OCI-LY7 (cell line): ENCODE measurements around the gene TEX44. TPM values are rescaled to one million over a fixed set of nuclear protein-coding genes. Genes with fewer than 3 reads are reported as not detected.

Experiments
- BruUV-seq: library from RNA; stranded (reverse); fragments of 400-500 nt; replicated peaks from 2 replicates; lab custom pipeline; 2021; lab: Mats Ljungman, UMichigan
- CTCF ChIA-PET: fragments of 300-600 bp; sonication (Branson Sonifier 250); formaldehyde crosslinking; loops from one replicate; lab custom pipeline; 2022; ENCODE audit warnings: antibody characterized with exemption; ENCODE audit not compliant: unreplicated experiment; lab: Charles Lee
- POLR2A ChIA-PET: fragments of 300-600 bp; sonication (Branson Sonifier 250); formaldehyde crosslinking; loops from one replicate; lab custom pipeline; 2022; ENCODE audit warnings: antibody characterized with exemption; lab: Charles Lee
- DNase-seq: peaks from one replicate; pipeline ENCODE4 v3.0.0-alpha.2; 2015; ENCODE audit warnings: low spot score
- H2AFZ ChIP-seq: fragments of 200-600 bp; sonication (generic), shearing (Covaris generic); 2 replicates; pipeline ENCODE4 v1.6.1; 2014; ENCODE audit warnings: mild to moderate bottlenecking, antibody characterized with exemption, low read length, moderate library complexity
- H3K27ac ChIP-seq: fragments of 200-600 bp; sonication (generic); 2 replicates; pipeline ENCODE4 v1.5.1; 2014; ENCODE audit warnings: mixed run types, low read depth, mild to moderate bottlenecking, moderate library complexity, low read length, inconsistent platforms; ENCODE audit not compliant: poor library complexity, severe bottlenecking
- H3K36me3 ChIP-seq: fragments of 200-600 bp; sonication (generic); 2 replicates; pipeline ENCODE4 v1.6.1; 2014; ENCODE audit warnings: mild to moderate bottlenecking, antibody characterized with exemption, low read length, moderate library complexity, mixed read lengths; ENCODE audit not compliant: insufficient read depth
- H3K4me1 ChIP-seq: fragments of 200-600 bp; sonication (generic); 2 replicates; pipeline ENCODE4 v1.5.1; 2014; ENCODE audit warnings: mild to moderate bottlenecking, low read length; ENCODE audit not compliant: insufficient read depth, poor library complexity, severe bottlenecking
- H3K4me2 ChIP-seq: fragments of 200-600 bp; sonication (generic); 2 replicates; pipeline ENCODE4 v1.6.1; 2014; ENCODE audit warnings: mild to moderate bottlenecking, low read length
- H3K4me3 ChIP-seq: fragments of 200-600 bp; sonication (generic); 2 replicates; pipeline ENCODE4 v1.5.1; 2014; ENCODE audit warnings: mild to moderate bottlenecking, low read depth, low read length; ENCODE audit not compliant: poor library complexity, severe bottlenecking
- H3K79me2 ChIP-seq: fragments of 200-600 bp; sonication (generic); 2 replicates; pipeline ENCODE4 v1.6.1; 2016; ENCODE audit warnings: low read depth, mild to moderate bottlenecking, low read length, moderate library complexity, mixed read lengths; ENCODE audit not compliant: insufficient read depth
- H3K9me2 ChIP-seq: fragments of 200-600 bp; sonication (generic); 2 replicates; pipeline ENCODE4 v1.6.1; 2016; ENCODE audit warnings: mild to moderate bottlenecking, low read length, mixed read lengths; ENCODE audit not compliant: insufficient read depth
- H3K9me3 ChIP-seq: fragments of 200-600 bp; sonication (generic); 2 replicates; pipeline ENCODE4 v1.6.1; 2014; ENCODE audit warnings: mild to moderate bottlenecking, mixed run types, low read length, mixed read lengths
- H4K20me1 ChIP-seq: fragments of 200-600 bp; sonication (generic); 2 replicates; pipeline ENCODE4 v1.6.1; 2014; ENCODE audit warnings: mild to moderate bottlenecking, antibody characterized with exemption, low read length, moderate library complexity, mixed read lengths; ENCODE audit not compliant: insufficient read depth
- EZH2phosphoT487 ChIP-seq: fragments of 200-600 bp; sonication (generic); IDR thresholded peaks from 2 replicates; pipeline ENCODE4 v1.6.1; 2018; ENCODE audit warnings: low read depth, borderline replicate concordance, mild to moderate bottlenecking, mixed run types, antibody characterized with exemption, low read length, moderate library complexity, mixed read lengths
- intact Hi-C: fragments of 100-400 bp; cut with micrococcal nuclease; formaldehyde crosslinking; loops from one replicate; pipeline ENCODE4 v1.10.0; 2022; ENCODE audit not compliant: unreplicated experiment
- total RNA-seq, 2 experiments: library from RNA; depleted of rRNA in 1 of 2; stranded (reverse); fragments of >200 nt in 1 of 2; shearing (Covaris generic) in 1 of 2; gene quantifications; 2 replicates each; pipeline ENCODE4 v1.2.3, GENCODE V29; 2014 to 2022
- TF ChIP-seq, protein P1 (sequence below): fragments of 200-600 bp; sonication (generic); conservative IDR thresholded peaks from 2 replicates; pipeline ENCODE4 v1.5.1; 2014; ENCODE audit warnings: mild to moderate bottlenecking, antibody characterized with exemption, low read length, moderate library complexity, mixed read lengths

The TEX44 gene
- total RNA-seq, 2 experiments from 2014 or later: not detected

DNA sequence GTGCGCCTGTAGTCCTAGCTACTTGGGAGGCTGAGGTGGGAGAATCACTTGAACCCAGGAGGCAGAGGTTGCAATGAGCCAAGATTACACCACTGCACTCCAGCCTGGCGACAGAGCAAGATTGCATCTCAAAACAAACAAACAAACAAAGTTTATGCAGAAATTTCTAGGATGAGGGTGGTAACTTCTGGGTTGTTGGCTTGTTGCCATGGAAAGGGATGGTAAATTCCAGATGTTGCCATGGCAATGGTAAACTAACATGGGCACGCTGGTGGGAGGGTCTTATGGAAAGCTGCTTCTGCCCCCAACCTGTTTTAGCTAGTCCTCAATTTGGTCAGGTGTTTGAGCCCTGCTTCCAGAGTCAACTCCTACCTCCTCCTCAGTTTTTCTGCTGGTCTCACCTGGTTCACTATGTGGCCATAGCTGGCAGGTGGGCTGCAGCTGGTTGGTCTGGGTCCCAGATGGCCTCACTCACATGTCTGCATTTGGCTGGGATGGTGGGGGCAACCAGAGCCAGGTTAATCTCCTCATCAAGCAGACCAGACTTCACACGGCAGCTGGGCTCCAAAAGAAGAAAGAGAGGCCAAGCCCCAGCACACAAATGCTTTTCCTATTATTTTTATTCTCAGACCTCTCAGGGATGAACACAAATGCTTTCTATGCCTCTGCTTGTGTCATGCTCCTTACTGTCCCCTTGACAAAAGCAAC is 26.6 kb upstream of the TEX44 start:
- H4K20me1 ChIP-seq: no peaks in the 10 kb centered on the region
- H3K9me2 ChIP-seq: no peaks in the 10 kb centered on the region
- H3K79me2 ChIP-seq: no peaks in the 10 kb centered on the region
- no peaks in the 10 kb centered on the region for H3K36me3 ChIP-seq
- intact Hi-C loops: loop anchor here (10.0 kb wide), 1 partner anchor 341 kb away; no protein-coding TSS in a partner anchor
- H3K9me3 ChIP-seq: no peaks in the 10 kb centered on the region
- H3K4me2 ChIP-seq: no peak overlapping the region
- H3K27ac ChIP-seq: no peak overlapping the region
- H3K4me3 ChIP-seq: no peak overlapping the region
- peaks cover 14% of the 10 kb centered on the region for H3K4me1 ChIP-seq
- no TSS peak for BruUV-seq
- DNase-seq: no peak
- ChIA-PET CTCF (no interaction called here), POLR2A (no interaction called here)
- TF ChIP-seq, protein P1, sequence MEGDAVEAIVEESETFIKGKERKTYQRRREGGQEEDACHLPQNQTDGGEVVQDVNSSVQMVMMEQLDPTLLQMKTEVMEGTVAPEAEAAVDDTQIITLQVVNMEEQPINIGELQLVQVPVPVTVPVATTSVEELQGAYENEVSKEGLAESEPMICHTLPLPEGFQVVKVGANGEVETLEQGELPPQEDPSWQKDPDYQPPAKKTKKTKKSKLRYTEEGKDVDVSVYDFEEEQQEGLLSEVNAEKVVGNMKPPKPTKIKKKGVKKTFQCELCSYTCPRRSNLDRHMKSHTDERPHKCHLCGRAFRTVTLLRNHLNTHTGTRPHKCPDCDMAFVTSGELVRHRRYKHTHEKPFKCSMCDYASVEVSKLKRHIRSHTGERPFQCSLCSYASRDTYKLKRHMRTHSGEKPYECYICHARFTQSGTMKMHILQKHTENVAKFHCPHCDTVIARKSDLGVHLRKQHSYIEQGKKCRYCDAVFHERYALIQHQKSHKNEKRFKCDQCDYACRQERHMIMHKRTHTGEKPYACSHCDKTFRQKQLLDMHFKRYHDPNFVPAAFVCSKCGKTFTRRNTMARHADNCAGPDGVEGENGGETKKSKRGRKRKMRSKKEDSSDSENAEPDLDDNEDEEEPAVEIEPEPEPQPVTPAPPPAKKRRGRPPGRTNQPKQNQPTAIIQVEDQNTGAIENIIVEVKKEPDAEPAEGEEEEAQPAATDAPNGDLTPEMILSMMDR: no peak
- no peak for TF ChIP-seq EZH2phosphoT487
- no peak overlapping the region for H2AFZ ChIP-seq

DNA sequence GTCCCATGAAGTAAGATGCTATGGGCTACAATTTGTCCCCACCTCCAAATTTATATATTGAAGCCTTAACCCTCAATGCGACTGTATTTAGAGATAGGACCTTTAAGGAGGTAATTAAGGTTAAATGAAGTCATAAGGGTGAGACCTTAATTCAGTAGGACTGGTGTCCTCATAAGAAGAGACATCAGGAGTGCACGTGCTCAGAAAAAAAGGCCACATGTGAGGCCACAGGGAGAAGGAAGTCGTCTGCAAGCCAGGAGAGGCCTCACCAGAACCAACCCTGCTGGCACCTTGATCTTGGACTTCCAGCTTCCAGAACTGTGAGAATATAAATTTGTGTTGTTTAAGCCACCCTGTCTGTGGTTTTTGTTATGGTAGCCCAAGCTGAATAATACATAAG is 25.5 kb upstream of the TEX44 start:
- CTCF ChIA-PET: no interaction called here
- no peak overlapping the region for H3K4me3 ChIP-seq
- H3K4me2 ChIP-seq: no peak overlapping the region
- POLR2A ChIA-PET: no interaction called here
- H3K79me2 ChIP-seq: no peaks in the 10 kb centered on the region
- no peak for DNase-seq
- H3K9me3 ChIP-seq: no peaks in the 10 kb centered on the region
- no peaks in the 10 kb centered on the region for H3K9me2 ChIP-seq
- TF ChIP-seq EZH2phosphoT487: no peak
- TF ChIP-seq, protein P1: no peak
- no peak overlapping the region for H2AFZ ChIP-seq
- intact Hi-C loops: loop anchor here (10.0 kb wide), 1 partner anchor 342 kb away; no protein-coding TSS in a partner anchor
- BruUV-seq: no TSS peak
- no peaks in the 10 kb centered on the region for H4K20me1 ChIP-seq
- no peaks in the 10 kb centered on the region for H3K36me3 ChIP-seq
- H3K4me1 ChIP-seq: peaks cover 14% of the 10 kb centered on the region
- no peak overlapping the region for H3K27ac ChIP-seq
